Measurements from ENCODE around the gene SMPD3.

SMPD3 gene

GRCh38 chr16:68401871-68402747 lies 46.2 kb downstream of the SMPD3 start:
- no peak for DNase-seq

DNA sequence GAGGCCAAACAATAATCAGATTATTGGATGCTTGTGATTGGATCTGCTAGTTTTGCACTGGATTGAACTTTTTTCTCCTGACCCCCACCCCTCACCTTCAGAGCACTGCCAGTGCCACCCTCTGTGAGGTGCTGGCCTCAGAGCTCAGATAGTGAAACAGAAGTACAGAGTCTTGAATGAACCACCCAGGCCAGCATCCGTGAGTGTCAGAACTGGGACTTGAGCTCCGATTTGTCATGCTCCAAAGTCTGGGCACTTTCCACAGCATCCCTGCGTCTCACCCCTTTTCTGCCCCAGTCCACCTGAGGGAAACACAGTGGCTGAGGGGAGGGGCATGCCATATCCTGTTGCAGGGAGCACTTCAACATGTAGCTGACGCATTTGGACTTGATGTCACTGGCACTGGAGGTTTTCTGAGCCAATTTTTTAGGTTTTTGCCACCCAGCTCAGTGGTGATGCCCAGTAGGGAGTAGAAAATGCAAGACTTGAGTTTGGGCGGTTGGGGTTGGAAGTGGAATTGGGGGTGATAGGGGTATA lies 47.3 kb downstream of the SMPD3 start:
- no peak for DNase-seq

- no peak for DNase-seq
These were observed 48.0 kb downstream of the SMPD3 start for GRCh38 chr16:68400083-68400923.

- DNase-seq = no peak
These were observed 48.9 kb downstream of the SMPD3 start for GRCh38 chr16:68399456-68399855.

GRCh38 chr16:68397710-68398201 lies 50.6 kb downstream of the SMPD3 start:
- DNase-seq = no peak

DNA sequence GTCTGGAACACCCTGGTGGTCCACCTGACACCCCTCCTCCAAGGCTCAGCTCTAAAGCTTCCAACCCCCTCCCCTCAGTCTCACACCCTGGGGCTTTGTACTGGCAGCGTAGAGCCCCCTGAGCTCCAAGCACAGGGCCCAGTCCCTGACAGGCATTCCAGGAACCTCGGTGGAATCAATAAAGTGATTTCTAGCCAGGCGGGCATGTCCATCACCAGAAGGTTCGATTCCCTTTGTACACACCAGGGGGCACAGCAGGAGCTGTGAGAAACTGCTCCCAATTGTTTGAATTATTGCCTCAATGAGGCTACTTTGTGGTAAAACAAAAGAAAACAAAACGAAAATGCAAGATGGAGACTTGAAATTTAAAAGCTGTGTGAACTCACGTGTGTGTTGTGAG lies 51.8 kb downstream of the SMPD3 start:
- DNase-seq = peak; percentile 73

- no peak for DNase-seq
These were observed 52.5 kb downstream of the SMPD3 start for GRCh38 chr16:68395815-68396214.

DNA sequence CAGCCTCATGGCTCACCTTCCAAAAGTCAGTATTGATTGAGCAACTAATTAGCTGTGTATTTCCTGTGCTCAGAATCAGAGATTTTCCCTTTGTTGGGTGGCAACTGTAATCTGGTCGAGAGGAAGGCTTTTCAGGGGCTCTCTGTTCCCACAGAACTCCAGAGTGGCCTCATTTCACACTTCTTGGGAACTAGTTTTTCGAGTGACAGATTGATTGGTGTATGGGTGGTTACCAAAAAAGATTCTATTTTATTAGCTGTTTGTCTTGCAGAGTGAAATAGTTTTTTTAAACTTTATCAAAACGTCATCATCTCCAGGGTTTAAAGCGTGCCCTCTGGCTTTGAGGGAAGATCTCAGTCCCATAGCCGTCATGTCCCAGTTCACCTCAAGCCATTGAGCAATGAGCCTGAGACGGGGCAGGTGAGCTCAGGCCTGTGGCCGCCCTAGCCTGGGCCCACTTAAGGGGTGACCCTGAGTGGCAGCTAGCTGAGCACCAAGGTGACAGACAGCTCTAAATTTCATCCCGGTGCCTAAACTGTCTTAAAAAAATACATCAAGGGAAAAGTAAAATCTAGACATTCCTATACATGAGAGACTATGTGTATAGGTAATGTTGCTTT lies 53.0 kb downstream of the SMPD3 start:
- DNase-seq = no peak

- no peak for DNase-seq
These were observed 55.0 kb downstream of the SMPD3 start for GRCh38 chr16:68393333-68393732.

- no peak for DNase-seq
These were observed 58.4 kb downstream of the SMPD3 start for GRCh38 chr16:68389750-68390371.

DNA sequence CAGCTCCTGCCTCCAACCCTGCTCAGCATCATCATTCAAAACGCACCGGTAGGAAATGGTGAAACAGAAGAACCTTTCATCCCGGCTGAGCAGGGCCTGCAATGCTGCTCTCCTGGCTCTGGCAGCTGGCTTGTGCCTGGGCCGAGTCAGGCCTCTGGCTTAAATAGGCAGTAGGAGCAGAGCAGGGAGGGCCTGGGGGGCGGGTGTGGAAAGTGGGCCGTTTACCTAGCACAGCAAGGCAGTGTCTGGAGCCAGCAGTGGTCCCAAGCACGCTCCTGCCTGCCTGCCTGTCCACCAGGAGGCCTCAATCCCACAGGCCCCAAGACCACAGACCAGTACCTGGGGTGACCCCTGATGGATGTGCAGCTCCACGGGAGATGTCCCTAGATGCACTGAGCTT lies 59.3 kb downstream of the SMPD3 start:
- no peak for DNase-seq

DNA sequence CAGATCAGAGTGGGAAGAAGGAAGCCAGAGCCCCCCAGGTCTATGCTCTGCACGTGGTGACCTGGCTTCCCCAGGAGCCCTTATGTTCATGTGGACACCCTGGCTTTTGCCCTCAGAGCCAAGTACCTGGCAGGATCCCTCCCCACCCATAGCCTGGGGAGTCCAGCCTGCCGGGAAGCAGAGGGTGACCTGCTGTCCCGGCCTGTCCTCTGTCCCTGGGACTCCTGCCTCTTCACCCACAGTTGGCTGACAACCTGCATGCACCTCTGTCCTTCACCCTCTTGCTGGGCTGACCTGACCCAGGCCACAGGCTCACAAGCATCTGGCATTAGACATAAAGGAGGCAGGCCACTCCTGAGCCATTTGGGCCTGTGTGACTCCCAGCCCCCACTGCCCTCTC lies 60.2 kb downstream of the SMPD3 start:
- no peak for DNase-seq

GRCh38 chr16:68387301-68387700 lies 61.0 kb downstream of the SMPD3 start:
- DNase-seq = no peak

DNA sequence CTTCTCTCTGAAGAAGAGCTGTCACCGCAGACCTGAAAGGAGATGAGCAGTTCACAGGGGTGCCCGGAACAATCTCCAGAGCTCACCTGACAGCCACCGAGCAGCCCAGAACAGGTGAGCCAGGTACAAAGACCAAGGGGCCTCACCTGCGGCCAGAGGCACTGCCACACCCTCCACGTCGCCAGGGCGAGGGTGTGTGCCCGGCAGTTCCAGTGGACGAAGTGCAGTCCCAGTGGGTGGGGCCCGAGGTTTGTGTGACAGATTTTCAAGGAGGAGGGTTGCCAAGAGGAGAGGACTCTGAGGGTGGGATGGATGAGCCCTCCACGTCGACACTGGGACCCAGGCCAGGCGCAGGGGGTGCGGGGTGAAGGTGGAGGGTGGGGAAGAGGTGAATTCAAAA lies 61.7 kb downstream of the SMPD3 start:
- no peak for DNase-seq

DNA sequence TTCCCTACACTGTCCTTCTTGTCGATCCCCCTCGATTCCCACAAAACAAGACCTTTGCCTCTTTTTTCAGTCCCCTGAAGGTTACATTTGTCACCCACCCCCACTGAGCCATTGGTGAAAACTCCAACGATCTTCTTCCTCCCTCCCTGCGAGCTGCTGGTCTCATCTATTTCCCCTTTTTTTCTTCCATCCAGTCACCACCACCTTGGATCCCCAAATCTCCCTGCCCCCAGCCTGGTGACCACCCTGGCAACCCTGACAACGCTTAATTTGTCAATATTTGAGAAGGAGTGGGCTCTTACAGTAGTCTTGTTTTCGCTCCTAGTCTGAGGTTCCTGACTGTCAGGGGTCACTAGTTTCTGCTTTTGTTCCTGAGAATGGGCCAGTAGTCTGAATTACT lies 62.9 kb downstream of the SMPD3 start:
- no peak for DNase-seq

DNA sequence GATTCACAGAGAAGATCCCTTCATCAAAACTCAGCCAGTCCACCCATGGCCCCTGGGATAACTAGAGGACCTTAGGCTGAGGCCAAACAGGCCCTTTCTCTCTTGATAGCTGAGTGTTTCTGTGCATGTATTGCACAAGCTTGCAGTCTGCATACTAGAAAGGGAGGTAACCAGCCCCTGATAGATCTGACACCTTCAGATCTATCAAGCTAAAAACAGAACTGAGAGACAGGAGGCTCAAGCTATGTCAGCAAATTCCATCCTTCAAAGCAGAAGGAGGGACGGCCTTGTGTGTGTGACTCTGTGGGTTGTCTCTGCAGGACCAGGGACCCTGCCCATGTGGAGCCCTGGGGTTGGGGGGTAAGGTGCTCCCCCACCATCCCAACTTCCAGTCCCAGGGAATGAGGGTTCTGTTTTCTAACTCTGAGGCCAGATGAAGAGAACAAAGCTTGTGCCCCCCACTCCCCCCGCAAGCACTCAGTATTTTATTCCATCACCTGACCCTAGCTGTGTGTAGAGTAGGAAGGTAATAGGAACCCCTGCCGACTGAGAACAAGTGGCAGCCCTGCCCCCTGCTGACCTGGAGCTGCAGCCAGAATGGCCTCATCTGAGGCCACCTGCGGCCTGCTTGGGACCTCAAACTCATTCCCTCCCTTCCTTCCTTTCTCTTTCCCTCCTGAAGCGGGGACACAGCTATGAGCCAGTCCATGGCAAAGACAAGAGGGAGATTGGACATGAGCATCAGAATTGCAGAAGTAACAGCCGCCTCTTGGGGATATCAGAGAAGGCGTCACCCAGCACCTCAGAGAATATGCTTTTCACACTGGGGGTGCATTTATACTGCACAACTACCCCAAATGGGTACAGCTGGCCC lies 63.8 kb downstream of the SMPD3 start:
- DNase-seq = no peak

GRCh38 chr16:68383858-68384257 lies 64.5 kb downstream of the SMPD3 start:
- DNase-seq = no peak

- DNase-seq = no peak
These were observed 66.0 kb downstream of the SMPD3 start for GRCh38 chr16:68382296-68382718.

- DNase-seq = no peak
These were observed 67.0 kb downstream of the SMPD3 start for GRCh38 chr16:68381363-68381724.

- DNase-seq = no peak
These were observed 67.5 kb downstream of the SMPD3 start for GRCh38 chr16:68380676-68381362.

DNA sequence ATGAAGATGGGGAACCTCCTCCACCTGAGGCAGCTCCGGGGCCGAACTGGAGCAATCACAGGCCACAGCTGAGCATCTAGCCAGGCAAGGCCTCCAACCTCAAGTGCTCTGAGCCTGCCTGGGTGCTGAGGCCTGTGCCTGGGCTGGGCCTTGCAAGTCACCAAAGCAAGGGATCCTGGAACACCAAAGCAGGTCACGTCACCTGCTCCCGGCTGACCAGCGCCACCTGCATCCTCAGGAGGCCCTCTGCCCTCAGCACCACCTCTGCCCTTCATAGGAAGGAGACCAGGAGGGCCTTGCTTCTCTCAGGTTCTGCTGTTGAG lies 68.0 kb downstream of the SMPD3 start:
- no peak for DNase-seq
